ENCODE results near the gene PARN.

PARN gene

GRCh38 chr16:14669776-14670175, 39.7 kb upstream of the PARN start:
- ChIA-PET POLR2A (no interaction called here), CTCF (no interaction called here)
- no peak for TF ChIP-seq FOXA1 (IDR thresholded peaks at IDR 0.05)
- TF ChIP-seq NFRKB (IDR thresholded peaks at IDR 0.05), result no peak
- no peak for TF ChIP-seq SP1 (IDR thresholded peaks at IDR 0.05)
- no peak for TF ChIP-seq HDGF (IDR thresholded peaks at IDR 0.05; ENCODE audit: borderline replicate concordance)
- no peak for TF ChIP-seq BHLHE40 (IDR thresholded peaks at IDR 0.05; ENCODE audit: borderline replicate concordance)
- no peak for TF ChIP-seq ELF4 (IDR thresholded peaks at IDR 0.05)
- no peak for TF ChIP-seq ARNT (IDR thresholded peaks at IDR 0.05)
- TF ChIP-seq L3MBTL2 (conservative IDR thresholded peaks at IDR 0.05), result no peak
- DNase-seq (ENCODE audit: extremely low spot score), result no peak

GRCh38 chr16:14668556-14669223, 38.6 kb upstream of the PARN start:
- TF ChIP-seq LEF1 (IDR thresholded peaks at IDR 0.05; ENCODE audit: borderline replicate concordance), result no peak
- TF ChIP-seq PKNOX1 (IDR thresholded peaks at IDR 0.05), result no peak
- TF ChIP-seq FOXM1 (IDR thresholded peaks at IDR 0.05; ENCODE audit: borderline replicate concordance), result no peak
- TF ChIP-seq ZNF384 (IDR thresholded peaks at IDR 0.05), result no peak
- no peak for TF ChIP-seq CTBP1 (IDR thresholded peaks at IDR 0.05; ENCODE audit: borderline replicate concordance)
- TF ChIP-seq ELF4 (IDR thresholded peaks at IDR 0.05), result no peak
- no peak for TF ChIP-seq FOXK2 (IDR thresholded peaks at IDR 0.05)
- TF ChIP-seq SP1 (IDR thresholded peaks at IDR 0.05), result no peak
- TF ChIP-seq TARDBP (IDR thresholded peaks at IDR 0.05), result no peak
- no peak for TF ChIP-seq ARNT (IDR thresholded peaks at IDR 0.05)
- TF ChIP-seq BHLHE40 (IDR thresholded peaks at IDR 0.05; ENCODE audit: borderline replicate concordance), result no peak
- TF ChIP-seq NFRKB (IDR thresholded peaks at IDR 0.05), result no peak
- no peak for TF ChIP-seq L3MBTL2 (conservative IDR thresholded peaks at IDR 0.05)
- TF ChIP-seq FOXA1 (IDR thresholded peaks at IDR 0.05), result no peak
- no peak for TF ChIP-seq SUZ12 (IDR thresholded peaks at IDR 0.05)
- ChIA-PET CTCF (no interaction called here), POLR2A (no interaction called here)
- no peak for DNase-seq (ENCODE audit: extremely low spot score)

GRCh38 chr16:14667347-14668266, 37.5 kb upstream of the PARN start:
- DNase-seq (ENCODE audit: extremely low spot score), result no peak
- CTCF ChIA-PET, result no interaction called here
- POLR2A ChIA-PET, result no interaction called here
- TF ChIP-seq LEF1 (IDR thresholded peaks at IDR 0.05; ENCODE audit: borderline replicate concordance), result no peak
- TF ChIP-seq PKNOX1 (IDR thresholded peaks at IDR 0.05), result no peak
- no peak for TF ChIP-seq FOXM1 (IDR thresholded peaks at IDR 0.05; ENCODE audit: borderline replicate concordance)
- no peak for TF ChIP-seq NFRKB (IDR thresholded peaks at IDR 0.05)
- no peak for TF ChIP-seq L3MBTL2 (conservative IDR thresholded peaks at IDR 0.05)
- no peak for TF ChIP-seq BHLHE40 (IDR thresholded peaks at IDR 0.05; ENCODE audit: borderline replicate concordance)
- TF ChIP-seq TARDBP (IDR thresholded peaks at IDR 0.05), result no peak
- no peak for TF ChIP-seq FOXK2 (IDR thresholded peaks at IDR 0.05)
- TF ChIP-seq HDGF (IDR thresholded peaks at IDR 0.05; ENCODE audit: borderline replicate concordance), result no peak
- no peak for TF ChIP-seq SUZ12 (IDR thresholded peaks at IDR 0.05)
- TF ChIP-seq FOXA1 (IDR thresholded peaks at IDR 0.05), result no peak
- no peak for TF ChIP-seq SP1 (IDR thresholded peaks at IDR 0.05)
- no peak for TF ChIP-seq ZNF384 (IDR thresholded peaks at IDR 0.05)
- TF ChIP-seq ARNT (IDR thresholded peaks at IDR 0.05), result no peak

GRCh38 chr16:14658063-14658462, 28.0 kb upstream of the PARN start:
- TF ChIP-seq BHLHE40 (IDR thresholded peaks at IDR 0.05; ENCODE audit: borderline replicate concordance) (no peak), ARNT (IDR thresholded peaks at IDR 0.05) (no peak), LEF1 (IDR thresholded peaks at IDR 0.05; ENCODE audit: borderline replicate concordance) (no peak), FOXK2 (IDR thresholded peaks at IDR 0.05) (no peak), FOXM1 (IDR thresholded peaks at IDR 0.05; ENCODE audit: borderline replicate concordance) (no peak), TARDBP (IDR thresholded peaks at IDR 0.05) (no peak), FOXA1 (IDR thresholded peaks at IDR 0.05) (no peak), ELF4 (IDR thresholded peaks at IDR 0.05) (no peak), HDGF (IDR thresholded peaks at IDR 0.05; ENCODE audit: borderline replicate concordance) (no peak), L3MBTL2 (conservative IDR thresholded peaks at IDR 0.05) (no peak), CTBP1 (IDR thresholded peaks at IDR 0.05; ENCODE audit: borderline replicate concordance) (no peak), PKNOX1 (IDR thresholded peaks at IDR 0.05) (no peak), NFRKB (IDR thresholded peaks at IDR 0.05) (no peak), SUZ12 (IDR thresholded peaks at IDR 0.05) (no peak), ZNF384 (IDR thresholded peaks at IDR 0.05) (no peak), SP1 (IDR thresholded peaks at IDR 0.05) (no peak)
- ChIA-PET POLR2A (interaction anchor here (1.4 kb wide), 1 partner anchor 26 kb away, joined by 6 read pairs; the partner anchor contains the start of gene BFAR), CTCF (no interaction called here)
- DNase-seq (ENCODE audit: extremely low spot score), result no peak

DNA sequence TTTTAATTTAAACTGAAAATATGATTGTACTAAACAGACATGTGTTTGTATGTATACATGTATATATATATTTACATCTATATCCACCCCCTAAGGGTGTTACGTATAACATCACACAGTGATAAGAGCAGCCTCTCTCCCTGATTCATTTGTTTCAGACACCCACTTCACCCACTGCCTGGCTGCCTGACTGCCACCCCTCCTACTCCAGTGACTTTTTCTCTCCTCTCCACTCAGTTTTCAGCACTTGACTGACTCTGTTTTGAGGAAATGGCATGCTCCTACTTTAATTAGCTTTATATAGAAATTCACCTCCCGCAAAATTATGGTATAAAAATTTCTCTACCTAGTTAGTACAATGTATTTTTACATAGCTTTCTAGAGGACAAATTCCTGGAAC, 22.7 kb upstream of the PARN start:
- no peak for DNase-seq (ENCODE audit: extremely low spot score)
- ChIA-PET POLR2A (no interaction called here), CTCF (interaction anchor here (0.6 kb wide), 1 partner anchor 16 kb away, joined by 4 read pairs; no protein-coding TSS in a partner anchor)
- no peak for TF ChIP-seq SUZ12 (IDR thresholded peaks at IDR 0.05)
- TF ChIP-seq FOXM1 (IDR thresholded peaks at IDR 0.05; ENCODE audit: borderline replicate concordance), result no peak
- TF ChIP-seq BHLHE40 (IDR thresholded peaks at IDR 0.05; ENCODE audit: borderline replicate concordance), result no peak
- TF ChIP-seq ZNF384 (IDR thresholded peaks at IDR 0.05), result no peak
- no peak for TF ChIP-seq FOXA1 (IDR thresholded peaks at IDR 0.05)
- no peak for TF ChIP-seq ARNT (IDR thresholded peaks at IDR 0.05)
- TF ChIP-seq L3MBTL2 (conservative IDR thresholded peaks at IDR 0.05), result no peak
- no peak for TF ChIP-seq SP1 (IDR thresholded peaks at IDR 0.05)
- no peak for TF ChIP-seq TARDBP (IDR thresholded peaks at IDR 0.05)
- no peak for TF ChIP-seq CTBP1 (IDR thresholded peaks at IDR 0.05; ENCODE audit: borderline replicate concordance)

Data from HEK293T (cell line).